ENCODE measurements around the gene MRPS18A. TPM values are rescaled to one million over a fixed set of nuclear protein-coding genes. Genes with fewer than 3 reads are reported as not detected.
A peak's percentile ranks its signal among the peaks of the same experiment; 100 is the strongest.

The MRPS18A gene
- total and polyA plus RNA-seq, 2 of the 13 experiments (the other 11 are each of a cell fraction or from before 2014, with no cell fraction given), result 87.8 to 89.1 TPM

GRCh38 chr6:43635387-43636307 is 51.9 kb downstream of the MRPS18A start, which contains the start of gene MAD2L1BP (continued):
- TF ChIP-seq PLSCR1 (CRISPR knock-in tag; IDR thresholded peaks at IDR 0.05; ENCODE audit: borderline replicate concordance), result 0 out of 2 replicates have a peak, but pooled peaks have one; percentile 16
- peak; percentile 85; the same call in 1 of the 2 replicates for TF ChIP-seq ZBTB38 (CRISPR knock-in tag; IDR thresholded peaks at IDR 0.05)
- TF ChIP-seq MBD4 (IDR thresholded peaks at IDR 0.05; ENCODE audit: borderline replicate concordance, low read length), result no peak
- TF ChIP-seq ZNF7 (CRISPR knock-in tag; IDR thresholded peaks at IDR 0.05), result peak; percentile 7; the same call in 1 of the 2 replicates
- TF ChIP-seq HES4 (CRISPR knock-in tag; IDR thresholded peaks at IDR 0.05; ENCODE audit: borderline replicate concordance), result peak; percentile 74; the same call in 1 of the 2 replicates
- TF ChIP-seq ZNF407 (CRISPR knock-in tag; IDR thresholded peaks at IDR 0.05; ENCODE audit: not compliant biosample characterization), result peak; percentile 91
- TF ChIP-seq PATZ1 (CRISPR knock-in tag; IDR thresholded peaks at IDR 0.05), result peak; percentile 26; the same call in 1 of the 2 replicates
- TF ChIP-seq ZNF710 (CRISPR knock-in tag; IDR thresholded peaks at IDR 0.05; ENCODE audit: borderline replicate concordance), result peak; percentile 56
- no peak for TF ChIP-seq TEAD2 (CRISPR knock-in tag; IDR thresholded peaks at IDR 0.05)
- peak; percentile 90 for TF ChIP-seq RBFOX2 (IDR thresholded peaks at IDR 0.05; ENCODE audit: low read depth, low read length)
- TF ChIP-seq DMTF1 (CRISPR knock-in tag; IDR thresholded peaks at IDR 0.05), result peak; percentile 56; the same call in 1 of the 2 replicates

Data from HepG2 (cell line).